ENCODE measurements around the gene B4GALNT3. TPM values are rescaled to one million over a fixed set of nuclear protein-coding genes. Genes with fewer than 3 reads are reported as not detected.

B4GALNT3 gene
- total and polyA plus RNA-seq, 2 donors (not counting 1 experiment from before 2014, with no cell fraction given), result not detected

- H3K27me3 ChIP-seq (ENCODE audit: control insufficient read depth, insufficient read depth, low read length), result no peaks in the 10 kb centered on the region
- no peaks in the 10 kb centered on the region for H4K20me1 ChIP-seq (ENCODE audit: control insufficient read depth, extremely low read depth, insufficient read depth, low read length)
- peak; percentile 77 to 87 for DNase-seq (ENCODE audit: low read depth in 2 of 2)
- no peaks in the 10 kb centered on the region for H3K36me3 ChIP-seq (ENCODE audit: control insufficient read depth, insufficient read depth, low read length)
- peak overlapping the region; percentile 67 for H3K27ac ChIP-seq (ENCODE audit: insufficient read depth, low read length)
- H3K4me2 ChIP-seq (ENCODE audit: extremely low read depth, insufficient read depth, low read length), result peak overlapping the region; percentile 82
- no peaks in the 10 kb centered on the region for H3K9me3 ChIP-seq (ENCODE audit: control insufficient read depth, insufficient read depth, low read depth, low read length)
- no peaks in the 10 kb centered on the region for H3K79me2 ChIP-seq (ENCODE audit: control insufficient read depth, insufficient read depth, low read length)
- peak overlapping the region; percentile 89 for H2AFZ ChIP-seq (ENCODE audit: low read length)
- peak overlapping the region; percentile 57 for H3K9ac ChIP-seq (ENCODE audit: insufficient read depth, low read length)
- H3K4me3 ChIP-seq (replicated peaks in 1 of 4; ENCODE audit: control extremely low read depth in 1 of 4, insufficient read depth in 1 of 4, low read depth in 3 of 4, low read length in 4 of 4), result peak overlapping the region; percentile 39 to 78 (median 56)
- TF ChIP-seq CTCF (conservative IDR thresholded peaks at IDR 0.05 in 1 of 2, IDR thresholded peaks at IDR 0.05 in 1 of 2; ENCODE audit: low read depth in 1 of 2, low read length in 2 of 2) (no peak), EZH2 (IDR thresholded peaks at IDR 0.05; ENCODE audit: low read length, missing control alignments) (no peak)
- peaks cover 18% of the 10 kb centered on the region for H3K4me1 ChIP-seq (ENCODE audit: control insufficient read depth, extremely low read depth, insufficient read depth, low read length)
Observed at GRCh38 chr12:570921-571794, 111.4 kb downstream of the B4GALNT3 start.

GRCh38 chr12:571795-572531, 112.2 kb downstream of the B4GALNT3 start:
- Histone ChIP-seq H3K9me3 (ENCODE audit: control insufficient read depth, insufficient read depth, low read depth, low read length) (no peaks in the 10 kb centered on the region), H3K27ac (ENCODE audit: insufficient read depth, low read length) (peak overlapping the region; percentile 67), H4K20me1 (ENCODE audit: control insufficient read depth, extremely low read depth, insufficient read depth, low read length) (no peaks in the 10 kb centered on the region), H3K9ac (ENCODE audit: insufficient read depth, low read length) (no peak overlapping the region), H2AFZ (ENCODE audit: low read length) (peak overlapping the region; percentile 31), H3K4me2 (ENCODE audit: extremely low read depth, insufficient read depth, low read length) (peak overlapping the region; percentile 82), H3K79me2 (ENCODE audit: control insufficient read depth, insufficient read depth, low read length) (no peaks in the 10 kb centered on the region), H3K4me1 (ENCODE audit: control insufficient read depth, extremely low read depth, insufficient read depth, low read length) (peaks cover 18% of the 10 kb centered on the region), H3K4me3 (replicated peaks in 1 of 4; ENCODE audit: control extremely low read depth in 1 of 4, insufficient read depth in 1 of 4, low read depth in 3 of 4, low read length in 4 of 4) (no peak overlapping the region), H3K27me3 (ENCODE audit: control insufficient read depth, insufficient read depth, low read length) (no peaks in the 10 kb centered on the region), H3K36me3 (ENCODE audit: control insufficient read depth, insufficient read depth, low read length) (no peaks in the 10 kb centered on the region)
- DNase-seq (ENCODE audit: low read depth in 2 of 2), result no peak
- TF ChIP-seq CTCF (conservative IDR thresholded peaks at IDR 0.05 in 1 of 2, IDR thresholded peaks at IDR 0.05 in 1 of 2; ENCODE audit: low read depth in 1 of 2, low read length in 2 of 2), result no peak
- TF ChIP-seq EZH2 (IDR thresholded peaks at IDR 0.05; ENCODE audit: low read length, missing control alignments), result no peak

GRCh38 chr12:572532-572899, 112.8 kb downstream of the B4GALNT3 start:
- H3K27ac ChIP-seq (ENCODE audit: insufficient read depth, low read length), result no peak overlapping the region
- TF ChIP-seq EZH2 (IDR thresholded peaks at IDR 0.05; ENCODE audit: low read length, missing control alignments) (no peak), CTCF (conservative IDR thresholded peaks at IDR 0.05 in 1 of 2, IDR thresholded peaks at IDR 0.05 in 1 of 2; ENCODE audit: low read depth in 1 of 2, low read length in 2 of 2) (no peak)
- H3K9me3 ChIP-seq (ENCODE audit: control insufficient read depth, insufficient read depth, low read depth, low read length), result no peaks in the 10 kb centered on the region
- no peak overlapping the region for H3K4me2 ChIP-seq (ENCODE audit: extremely low read depth, insufficient read depth, low read length)
- H3K27me3 ChIP-seq (ENCODE audit: control insufficient read depth, insufficient read depth, low read length), result no peaks in the 10 kb centered on the region
- no peaks in the 10 kb centered on the region for H3K36me3 ChIP-seq (ENCODE audit: control insufficient read depth, insufficient read depth, low read length)
- no peaks in the 10 kb centered on the region for H3K79me2 ChIP-seq (ENCODE audit: control insufficient read depth, insufficient read depth, low read length)
- no peaks in the 10 kb centered on the region for H4K20me1 ChIP-seq (ENCODE audit: control insufficient read depth, extremely low read depth, insufficient read depth, low read length)
- no peak overlapping the region for H3K9ac ChIP-seq (ENCODE audit: insufficient read depth, low read length)
- H3K4me1 ChIP-seq (ENCODE audit: control insufficient read depth, extremely low read depth, insufficient read depth, low read length), result peaks cover 18% of the 10 kb centered on the region
- no peak overlapping the region for H2AFZ ChIP-seq (ENCODE audit: low read length)
- peak; percentile 6 to 39 for DNase-seq (ENCODE audit: low read depth in 2 of 2)
- H3K4me3 ChIP-seq (replicated peaks in 1 of 4; ENCODE audit: control extremely low read depth in 1 of 4, insufficient read depth in 1 of 4, low read depth in 3 of 4, low read length in 4 of 4), result no peak overlapping the region

Measured in fibroblast of lung (primary cell).